NCI-H146 treated with DMSO at 0.1 percent for 48 hours (cell line): Measurements from ENCODE around the gene CAMSAP2.

Source experiments
- DNase-seq: peaks from one replicate; lab custom pipeline; 2025; ENCODE audit not compliant: unreplicated experiment; lab: John Stamatoyannopoulos, UW

CAMSAP2 gene

GRCh38 chr1:200738327-200738948 lies at the start of gene CAMSAP2:
TSS of gene CAMSAP2 (plus strand) at chr1:200738893. CDS start at chr1:200739828, 935 bp downstream.
- peak; percentile 83 for DNase-seq

GRCh38 chr1:200692316-200692715 lies 46.4 kb upstream of the CAMSAP2 start:
- no peak for DNase-seq

- no peak for DNase-seq
Measured at GRCh38 chr1:200693327-200693726, 45.4 kb upstream of the CAMSAP2 start.

GRCh38 chr1:200694738-200695137 lies 44.0 kb upstream of the CAMSAP2 start:
- no peak for DNase-seq

- peak; percentile 10 for DNase-seq
Measured at GRCh38 chr1:200699871-200700270, 38.8 kb upstream of the CAMSAP2 start.

GRCh38 chr1:200704986-200705500 lies 33.6 kb upstream of the CAMSAP2 start:
- DNase-seq = no peak

GRCh38 chr1:200706111-200706814 lies 32.4 kb upstream of the CAMSAP2 start:
- DNase-seq = no peak

GRCh38 chr1:200707116-200707515 lies 31.6 kb upstream of the CAMSAP2 start:
- DNase-seq = no peak

- no peak for DNase-seq
Measured at GRCh38 chr1:200708161-200708560, 30.5 kb upstream of the CAMSAP2 start.

- DNase-seq = no peak
Measured at GRCh38 chr1:200708769-200709168, 29.9 kb upstream of the CAMSAP2 start.

- no peak for DNase-seq
Measured at GRCh38 chr1:200710166-200710565, 28.5 kb upstream of the CAMSAP2 start.

- no peak for DNase-seq
Measured at GRCh38 chr1:200714504-200715187, 24.0 kb upstream of the CAMSAP2 start.

GRCh38 chr1:200720199-200720598 lies 18.5 kb upstream of the CAMSAP2 start:
- DNase-seq = no peak

GRCh38 chr1:200724064-200724463 lies 14.6 kb upstream of the CAMSAP2 start:
- DNase-seq = no peak

- DNase-seq = no peak
Measured at GRCh38 chr1:200727257-200727656, 11.4 kb upstream of the CAMSAP2 start.

GRCh38 chr1:200729863-200730262 lies 8.8 kb upstream of the CAMSAP2 start:
- no peak for DNase-seq

- no peak for DNase-seq
Measured at GRCh38 chr1:200731654-200732332, 6.9 kb upstream of the CAMSAP2 start.

- DNase-seq = no peak
Measured at GRCh38 chr1:200732438-200732837, 6.3 kb upstream of the CAMSAP2 start.

- DNase-seq = no peak
Measured at GRCh38 chr1:200733907-200734306, 4.8 kb upstream of the CAMSAP2 start.

GRCh38 chr1:200737647-200738291 lies 924 bp upstream of the CAMSAP2 start:
- DNase-seq = no peak
